ENCODE measurements around the gene GRHL1. TPM values are rescaled to one million over a fixed set of nuclear protein-coding genes. Genes with fewer than 3 reads are reported as not detected.
A peak's percentile ranks its signal among the peaks of the same experiment; 100 is the strongest.

Gene GRHL1
- total and polyA plus RNA-seq, 2 experiments from 2014 or later, result 2.9 to 4.2 TPM

GRCh38 chr2:9988320-9988719, 36.8 kb downstream of the GRHL1 start (continued):
- TF ChIP-seq ZNF114 (CRISPR knock-in tag; IDR thresholded peaks at IDR 0.05) (no peak), ZNF331 (CRISPR knock-in tag; IDR thresholded peaks at IDR 0.05; ENCODE audit: low read depth) (no peak), CREB1 (CRISPR knock-in tag; IDR thresholded peaks at IDR 0.05; ENCODE audit: low read depth) (no peak), EZH2 (IDR thresholded peaks at IDR 0.05; ENCODE audit: low read depth, unreplicated experiment) (no peak), ETS1 (IDR thresholded peaks at IDR 0.05) (no peak), EZH2phosphoT487 (IDR thresholded peaks at IDR 0.05; ENCODE audit: unreplicated experiment) (no peak), NANOG (IDR thresholded peaks at IDR 0.05; ENCODE audit: borderline replicate concordance) (no peak)
- TF ChIP-seq, protein P1, sequence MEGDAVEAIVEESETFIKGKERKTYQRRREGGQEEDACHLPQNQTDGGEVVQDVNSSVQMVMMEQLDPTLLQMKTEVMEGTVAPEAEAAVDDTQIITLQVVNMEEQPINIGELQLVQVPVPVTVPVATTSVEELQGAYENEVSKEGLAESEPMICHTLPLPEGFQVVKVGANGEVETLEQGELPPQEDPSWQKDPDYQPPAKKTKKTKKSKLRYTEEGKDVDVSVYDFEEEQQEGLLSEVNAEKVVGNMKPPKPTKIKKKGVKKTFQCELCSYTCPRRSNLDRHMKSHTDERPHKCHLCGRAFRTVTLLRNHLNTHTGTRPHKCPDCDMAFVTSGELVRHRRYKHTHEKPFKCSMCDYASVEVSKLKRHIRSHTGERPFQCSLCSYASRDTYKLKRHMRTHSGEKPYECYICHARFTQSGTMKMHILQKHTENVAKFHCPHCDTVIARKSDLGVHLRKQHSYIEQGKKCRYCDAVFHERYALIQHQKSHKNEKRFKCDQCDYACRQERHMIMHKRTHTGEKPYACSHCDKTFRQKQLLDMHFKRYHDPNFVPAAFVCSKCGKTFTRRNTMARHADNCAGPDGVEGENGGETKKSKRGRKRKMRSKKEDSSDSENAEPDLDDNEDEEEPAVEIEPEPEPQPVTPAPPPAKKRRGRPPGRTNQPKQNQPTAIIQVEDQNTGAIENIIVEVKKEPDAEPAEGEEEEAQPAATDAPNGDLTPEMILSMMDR (conservative IDR thresholded peaks at IDR 0.05; ENCODE audit: low read depth in 2 of 2), result no peak

DNA sequence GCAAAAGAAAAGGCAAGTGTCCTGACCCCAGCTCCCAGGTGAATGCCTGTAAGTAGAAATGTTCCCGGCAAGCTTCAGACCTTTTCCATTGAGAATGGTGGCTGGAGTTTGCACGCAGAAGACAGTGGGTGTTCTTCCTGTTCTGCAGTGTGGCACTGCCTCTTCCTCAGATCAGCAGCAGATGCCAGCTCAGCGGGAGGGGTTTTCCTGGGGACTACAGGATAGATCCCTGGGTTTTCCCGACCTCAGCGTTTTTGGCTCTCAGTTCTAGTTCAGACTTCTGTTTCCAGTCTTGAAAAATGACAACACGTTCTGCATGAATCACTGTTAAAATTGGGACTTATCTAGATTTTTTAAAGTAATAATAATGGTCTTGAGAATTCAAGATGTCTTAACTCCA, 39.2 kb downstream of the GRHL1 start:
- no peaks in the 10 kb centered on the region for H3K79me2 ChIP-seq (replicated peaks; ENCODE audit: insufficient read depth)
- Mint-ChIP-seq H3K4me3 (no peak overlapping the region), H3K36me3 (ENCODE audit: low read depth) (no peaks in the 10 kb centered on the region), H3K27me3 (ENCODE audit: insufficient read depth, low read depth, poor library complexity) (peaks cover 4% of the 10 kb centered on the region), H3K4me1 (peaks cover 8% of the 10 kb centered on the region), H3K27ac (peak overlapping the region; percentile 50; the same call in 1 of the 2 replicates), H3K9me3 (no peaks in the 10 kb centered on the region)
- H3K27ac ChIP-seq (ENCODE audit: low read depth), result no peak overlapping the region
- ATAC-seq (peak; percentile 70), DNase-seq (ENCODE audit: low spot score) (peak; percentile 30)
- no peak overlapping the region for H3K4me2 ChIP-seq
- 0 out of 2 replicates have a peak, but pooled peaks cover 2% of the 10 kb centered on the region for H4K20me1 ChIP-seq (replicated peaks; ENCODE audit: insufficient read depth)
- no peaks in the 10 kb centered on the region for H3K4me1 ChIP-seq (ENCODE audit: insufficient read depth)
- no peaks in the 10 kb centered on the region for H3K27me3 ChIP-seq (ENCODE audit: insufficient read depth)
- H2AFZ ChIP-seq, result no peak overlapping the region
- H3K36me3 ChIP-seq (ENCODE audit: insufficient read depth), result no peaks in the 10 kb centered on the region
- H3F3A ChIP-seq (replicated peaks; ENCODE audit: low read depth), result no peaks in the 10 kb centered on the region
- no peaks in the 10 kb centered on the region for H3K9me2 ChIP-seq (ENCODE audit: insufficient read depth)
- no peak overlapping the region for H3K4me3 ChIP-seq
- TF ChIP-seq EZH2 (IDR thresholded peaks at IDR 0.05; ENCODE audit: low read depth, unreplicated experiment) (no peak), STAT1 (IDR thresholded peaks at IDR 0.05; ENCODE audit: unreplicated experiment) (no peak), POLR2AphosphoS5 (IDR thresholded peaks at IDR 0.05; ENCODE audit: low read depth) (no peak), REST (IDR thresholded peaks at IDR 0.05; ENCODE audit: unreplicated experiment) (no peak), ZNF331 (CRISPR knock-in tag; IDR thresholded peaks at IDR 0.05; ENCODE audit: low read depth) (no peak)
- TF ChIP-seq, protein P1 (conservative IDR thresholded peaks at IDR 0.05; ENCODE audit: low read depth in 2 of 2), result no peak
